T1000 (cell line): ENCODE measurements around the gene CAPN8.
A peak's percentile ranks its signal among the peaks of the same experiment; 100 is the strongest.

Source experiments
- DNase-seq: peaks from one replicate; lab custom pipeline; 2025; ENCODE audit warnings: mixed read lengths; lab: John Stamatoyannopoulos, UW

Gene CAPN8

GRCh38 chr1:223702735-223703667, 37.5 kb upstream of the CAPN8 start:
- DNase-seq: no peak

GRCh38 chr1:223700942-223701637, 35.6 kb upstream of the CAPN8 start:
- DNase-seq: peak; percentile 90

- DNase-seq: no peak
These were observed 35.0 kb upstream of the CAPN8 start for GRCh38 chr1:223700388-223700918.

GRCh38 chr1:223695941-223696340, 30.4 kb upstream of the CAPN8 start:
- no peak for DNase-seq

GRCh38 chr1:223695014-223695548, 29.6 kb upstream of the CAPN8 start:
- no peak for DNase-seq

- no peak for DNase-seq
These were observed 25.6 kb upstream of the CAPN8 start for GRCh38 chr1:223691121-223691520.

GRCh38 chr1:223684488-223684792, 18.9 kb upstream of the CAPN8 start:
- no peak for DNase-seq

- DNase-seq: peak; percentile 36
These were observed 18.3 kb upstream of the CAPN8 start for GRCh38 chr1:223683586-223684487.

- DNase-seq: no peak
These were observed 17.0 kb upstream of the CAPN8 start for GRCh38 chr1:223682502-223682901.

- no peak for DNase-seq
These were observed 14.7 kb upstream of the CAPN8 start for GRCh38 chr1:223680188-223680587.

- DNase-seq: no peak
These were observed 13.3 kb upstream of the CAPN8 start for GRCh38 chr1:223678841-223679240.

GRCh38 chr1:223674119-223674890, 8.8 kb upstream of the CAPN8 start:
- no peak for DNase-seq

GRCh38 chr1:223670458-223671159, 5.1 kb upstream of the CAPN8 start:
- DNase-seq: no peak

GRCh38 chr1:223669003-223669795, 3.7 kb upstream of the CAPN8 start:
- no peak for DNase-seq

GRCh38 chr1:223667484-223668182, 2.1 kb upstream of the CAPN8 start:
- DNase-seq: no peak

- no peak for DNase-seq
These were observed 1.4 kb downstream of the CAPN8 start for GRCh38 chr1:223664106-223664505.

GRCh38 chr1:223662943-223663342, 2.6 kb downstream of the CAPN8 start:
- DNase-seq: no peak

GRCh38 chr1:223659711-223660110, 5.8 kb downstream of the CAPN8 start:
- no peak for DNase-seq

- DNase-seq: no peak
These were observed 7.5 kb downstream of the CAPN8 start for GRCh38 chr1:223657978-223658377.
